Umbilical cord (tissue), 2 donors: Measurements from ENCODE around the gene GANC. TPM values are rescaled to one million over a fixed set of nuclear protein-coding genes. Genes with fewer than 3 reads are reported as not detected.

Experiments
- DNase-seq: peaks from one replicate; pipeline ENCODE4 v3.0.0-alpha.2; 2015; ENCODE audit warnings: low spot score
- total RNA-seq: library from RNA; depleted of rRNA; stranded (reverse); fragments of >200 nt; gene quantifications from one replicate; pipeline ENCODE4 v1.2.3, GENCODE V29; 2014; ENCODE audit warnings: low replicate concordance; ENCODE audit not compliant: insufficient read depth

GANC gene
- total RNA-seq, 1 donor from 2014 or later, result 43.3 TPM

GRCh38 chr15:42378011-42378410 lies 105.0 kb downstream of the GANC start:
- no peak for DNase-seq

- no peak for DNase-seq
Measured at GRCh38 chr15:42384597-42384996, 111.6 kb downstream of the GANC start.

GRCh38 chr15:42385206-42385979 lies 112.4 kb downstream of the GANC start:
- DNase-seq, result no peak

GRCh38 chr15:42385980-42386700 lies 113.1 kb downstream of the GANC start:
- DNase-seq, result no peak

GRCh38 chr15:42387603-42388002 lies 114.6 kb downstream of the GANC start:
- DNase-seq, result no peak

GRCh38 chr15:42392309-42393024 lies 119.5 kb downstream of the GANC start:
- peak; percentile 12 for DNase-seq

- no peak for DNase-seq
Measured at GRCh38 chr15:42394106-42394505, 121.1 kb downstream of the GANC start.

- no peak for DNase-seq
Measured at GRCh38 chr15:42395838-42396237, 122.8 kb downstream of the GANC start.

- DNase-seq, result no peak
Measured at GRCh38 chr15:42401544-42402454, 128.8 kb downstream of the GANC start.

- DNase-seq, result no peak
Measured at GRCh38 chr15:42402455-42403205, 129.6 kb downstream of the GANC start.

- no peak for DNase-seq
Measured at GRCh38 chr15:42403389-42403788, 130.4 kb downstream of the GANC start.

- no peak for DNase-seq
Measured at GRCh38 chr15:42404461-42405235, 131.6 kb downstream of the GANC start.

GRCh38 chr15:42405863-42406482 lies 133.0 kb downstream of the GANC start:
- DNase-seq, result no peak

Other genes starting within 250 kb of the GANC start
- gene PLA2G4D, start 178.6 kb upstream of the GANC start, total RNA-seq, result 0.48 TPM
- 3.1 TPM for gene PLA2G4F, start 116.6 kb upstream of the GANC start, total RNA-seq
- gene VPS39, start 64.9 kb upstream of the GANC start, total RNA-seq, result 49.1 TPM
- 57.3 TPM for gene TMEM87A, start 232 bp downstream of the GANC start, total RNA-seq
- 5.5 TPM for gene CAPN3, start 86.3 kb downstream of the GANC start, total RNA-seq
- 80.2 TPM for gene ZNF106, start 217.9 kb downstream of the GANC start, total RNA-seq
- 77.5 TPM for gene SNAP23, start 222.4 kb downstream of the GANC start, total RNA-seq